Ureter (tissue), 1 donor: Measurements from ENCODE around the gene ADNP2. TPM values are rescaled to one million over a fixed set of nuclear protein-coding genes. Genes with fewer than 3 reads are reported as not detected.
A peak's percentile ranks its signal among the peaks of the same experiment; 100 is the strongest.

ENCODE experiments used
- DNase-seq: peaks from one replicate; pipeline ENCODE4 v3.0.0-alpha.2; 2020; ENCODE audit warnings: low spot score
- total RNA-seq: library from RNA; stranded (reverse); gene quantifications from one replicate; pipeline ENCODE4 v1.2.4, GENCODE V29; 2023
- donor health status: DM: yes; HTN: yes; CAD: no.

The ADNP2 gene
- total RNA-seq, 1 donor from 2014 or later: 28.0 TPM

GRCh38 chr18:80172056-80172455 is 63.0 kb downstream of the ADNP2 start:
- no peak for DNase-seq

- DNase-seq: no peak
These were observed 64.0 kb downstream of the ADNP2 start for GRCh38 chr18:80173060-80173459.

GRCh38 chr18:80175451-80176204 is 66.6 kb downstream of the ADNP2 start:
- DNase-seq: no peak

GRCh38 chr18:80176334-80177073 is 67.4 kb downstream of the ADNP2 start:
- DNase-seq: no peak

- DNase-seq: no peak
These were observed 68.1 kb downstream of the ADNP2 start for GRCh38 chr18:80177128-80177527.

- no peak for DNase-seq
These were observed 70.1 kb downstream of the ADNP2 start for GRCh38 chr18:80178935-80179818.

- DNase-seq: peak; percentile 64
These were observed 70.9 kb downstream of the ADNP2 start for GRCh38 chr18:80179857-80180558.

- no peak for DNase-seq
These were observed 71.9 kb downstream of the ADNP2 start for GRCh38 chr18:80180778-80181564.

GRCh38 chr18:80181642-80182461 is 72.8 kb downstream of the ADNP2 start:
- no peak for DNase-seq

- no peak for DNase-seq
These were observed 73.8 kb downstream of the ADNP2 start for GRCh38 chr18:80182855-80183254.

GRCh38 chr18:80183273-80184050 is 74.4 kb downstream of the ADNP2 start:
- DNase-seq: no peak

- no peak for DNase-seq
These were observed 75.2 kb downstream of the ADNP2 start for GRCh38 chr18:80184243-80184772.

GRCh38 chr18:80185545-80185944 is 76.5 kb downstream of the ADNP2 start:
- DNase-seq: no peak

- no peak for DNase-seq
These were observed 79.0 kb downstream of the ADNP2 start for GRCh38 chr18:80187956-80188642.

- no peak for DNase-seq
These were observed 79.8 kb downstream of the ADNP2 start for GRCh38 chr18:80188643-80189530.

GRCh38 chr18:80189531-80189865 is 80.4 kb downstream of the ADNP2 start:
- DNase-seq: no peak
